Progenitor cell of endocrine pancreas (in vitro differentiated cells): ENCODE results near the gene ATG4A. TPM values are rescaled to one million over a fixed set of nuclear protein-coding genes. Genes with fewer than 3 reads are reported as not detected.

Experiments used
- DNase-seq: peaks from one replicate; pipeline ENCODE4 v3.0.0; 2021; ENCODE audit warnings: low spot score; ENCODE audit not compliant: unreplicated experiment
- H3K27ac Mint-ChIP-seq: 2 replicates; pipeline ENCODE4 v1.8.0; 2021; ENCODE audit warnings: mild to moderate bottlenecking, moderate library complexity, mixed read lengths
- H3K27me3 Mint-ChIP-seq: 2 replicates; pipeline ENCODE4 v1.8.0; 2021; ENCODE audit warnings: mixed read lengths
- H3K36me3 Mint-ChIP-seq: 2 replicates; pipeline ENCODE4 v1.8.0; 2022; ENCODE audit warnings: mixed read lengths; ENCODE audit not compliant: insufficient read depth
- H3K4me1 Mint-ChIP-seq: 2 replicates; pipeline ENCODE4 v1.8.0; 2021; ENCODE audit warnings: low read depth, mixed read lengths
- H3K4me3 Mint-ChIP-seq: 2 replicates; pipeline ENCODE4 v1.8.0; 2021; ENCODE audit warnings: low read depth, mild to moderate bottlenecking, moderate library complexity, mixed read lengths
- H3K9me3 Mint-ChIP-seq: 2 replicates; pipeline ENCODE4 v1.8.0; 2021; ENCODE audit warnings: low read depth, mixed read lengths
- total RNA-seq: library from RNA; stranded (reverse); gene quantifications from 2 replicates; pipeline ENCODE4 v1.2.1, GENCODE V29; 2021
- TF ChIP-seq, protein P1 (sequence below): fragments of 200-600 bp; sonication (generic); IDR thresholded peaks from one replicate; pipeline ENCODE4 v1.5.0; 2021; ENCODE audit warnings: antibody characterized with exemption, mild to moderate bottlenecking; ENCODE audit not compliant: unreplicated experiment

The ATG4A gene
- total RNA-seq, 1 donor from 2014 or later: 12.6 TPM

DNA sequence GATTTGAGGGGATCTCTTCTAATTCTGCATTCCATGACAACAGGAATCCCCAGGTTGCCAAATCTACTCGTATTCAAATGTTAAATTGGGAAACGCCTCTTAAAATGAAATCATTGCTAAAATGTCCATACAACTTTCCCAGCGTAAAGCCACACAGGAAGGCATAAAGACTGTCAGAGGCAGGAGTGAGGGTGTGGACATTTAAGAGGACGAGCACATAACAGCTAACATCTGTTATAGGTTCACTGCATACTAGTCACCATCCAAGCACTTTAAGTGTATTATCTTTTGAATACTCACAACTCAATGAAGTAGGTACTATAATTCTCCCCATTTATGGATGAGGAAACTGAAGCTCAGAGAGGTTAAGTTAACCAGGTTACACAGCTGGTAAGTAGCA lies 35.6 kb downstream of the ATG4A start:
- no peak for DNase-seq
- TF ChIP-seq, protein P1, sequence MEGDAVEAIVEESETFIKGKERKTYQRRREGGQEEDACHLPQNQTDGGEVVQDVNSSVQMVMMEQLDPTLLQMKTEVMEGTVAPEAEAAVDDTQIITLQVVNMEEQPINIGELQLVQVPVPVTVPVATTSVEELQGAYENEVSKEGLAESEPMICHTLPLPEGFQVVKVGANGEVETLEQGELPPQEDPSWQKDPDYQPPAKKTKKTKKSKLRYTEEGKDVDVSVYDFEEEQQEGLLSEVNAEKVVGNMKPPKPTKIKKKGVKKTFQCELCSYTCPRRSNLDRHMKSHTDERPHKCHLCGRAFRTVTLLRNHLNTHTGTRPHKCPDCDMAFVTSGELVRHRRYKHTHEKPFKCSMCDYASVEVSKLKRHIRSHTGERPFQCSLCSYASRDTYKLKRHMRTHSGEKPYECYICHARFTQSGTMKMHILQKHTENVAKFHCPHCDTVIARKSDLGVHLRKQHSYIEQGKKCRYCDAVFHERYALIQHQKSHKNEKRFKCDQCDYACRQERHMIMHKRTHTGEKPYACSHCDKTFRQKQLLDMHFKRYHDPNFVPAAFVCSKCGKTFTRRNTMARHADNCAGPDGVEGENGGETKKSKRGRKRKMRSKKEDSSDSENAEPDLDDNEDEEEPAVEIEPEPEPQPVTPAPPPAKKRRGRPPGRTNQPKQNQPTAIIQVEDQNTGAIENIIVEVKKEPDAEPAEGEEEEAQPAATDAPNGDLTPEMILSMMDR: no peak
- Mint-ChIP-seq H3K27ac (no peak overlapping the region), H3K4me1 (peaks cover 11% of the 10 kb centered on the region), H3K9me3 (no peaks in the 10 kb centered on the region), H3K4me3 (no peak overlapping the region), H3K27me3 (no peaks in the 10 kb centered on the region), H3K36me3 (peaks cover 10% of the 10 kb centered on the region)

DNA sequence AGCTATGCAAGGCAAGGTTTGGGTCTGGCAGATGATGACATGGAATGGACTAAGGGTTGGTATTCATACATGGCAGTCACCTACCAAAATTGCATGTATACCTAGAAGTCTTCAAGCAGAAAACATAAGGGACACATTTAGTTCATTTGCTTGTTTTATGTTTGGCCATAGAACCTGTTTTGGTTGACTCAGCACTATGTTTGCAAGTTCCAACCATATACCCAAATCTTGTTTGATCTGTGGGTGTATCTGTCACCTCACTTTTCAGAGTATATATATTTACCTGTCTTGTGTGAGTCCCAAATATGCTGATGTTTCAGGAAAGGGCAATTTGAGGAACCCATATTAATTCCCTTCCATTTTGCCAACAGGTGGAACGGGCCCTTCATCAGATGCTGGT lies 39.3 kb downstream of the ATG4A start:
- no peak for DNase-seq
- Mint-ChIP-seq H3K4me1 (no peaks in the 10 kb centered on the region), H3K27ac (no peak overlapping the region), H3K36me3 (peaks cover 13% of the 10 kb centered on the region), H3K4me3 (no peak overlapping the region), H3K27me3 (no peaks in the 10 kb centered on the region), H3K9me3 (no peaks in the 10 kb centered on the region)
- TF ChIP-seq, protein P1: no peak

DNA sequence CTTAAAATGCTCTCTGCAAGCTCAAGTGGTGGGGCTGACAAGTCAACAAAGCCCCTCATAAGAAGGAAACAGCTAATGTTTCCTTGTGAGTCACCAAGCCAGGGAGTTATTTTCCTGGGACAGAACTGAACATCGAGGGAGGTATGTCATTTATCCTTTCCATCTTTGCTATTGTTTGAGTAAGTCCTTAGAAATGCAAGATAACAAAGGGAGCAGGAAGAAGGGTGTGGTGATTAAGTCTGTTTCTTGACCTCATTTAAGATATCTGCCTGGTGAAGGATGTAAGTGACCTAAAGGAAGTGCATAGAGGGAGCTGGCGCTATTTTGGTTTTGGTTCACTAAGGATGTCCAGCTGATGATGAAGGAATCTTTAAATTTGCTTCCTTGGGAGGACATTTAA lies 39.9 kb downstream of the ATG4A start:
- Mint-ChIP-seq H3K27ac (no peak overlapping the region), H3K27me3 (no peaks in the 10 kb centered on the region), H3K4me3 (no peak overlapping the region), H3K4me1 (no peaks in the 10 kb centered on the region), H3K9me3 (no peaks in the 10 kb centered on the region), H3K36me3 (peaks cover 13% of the 10 kb centered on the region)
- DNase-seq: no peak
- TF ChIP-seq, protein P1: no peak

DNA sequence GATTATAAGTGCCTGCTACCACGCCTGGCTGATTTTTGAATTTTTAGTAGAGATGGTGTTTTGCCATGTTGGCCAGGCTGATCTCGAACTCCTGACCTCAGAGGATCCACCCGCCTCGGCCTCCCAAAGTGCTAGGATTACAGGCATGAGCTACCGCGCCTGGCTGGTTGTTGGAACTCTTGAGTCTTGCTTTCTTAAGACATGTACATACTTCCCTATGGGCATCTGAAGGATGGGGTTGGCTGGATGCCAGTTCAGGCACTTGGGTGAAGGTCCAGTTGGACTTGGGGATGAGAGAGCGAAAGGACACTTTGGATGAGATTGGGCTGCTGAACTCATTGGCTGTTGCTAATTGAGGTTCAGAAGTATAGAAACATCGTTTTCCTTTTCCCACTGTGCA lies 40.5 kb downstream of the ATG4A start:
- Mint-ChIP-seq H3K4me1 (no peaks in the 10 kb centered on the region), H3K27me3 (no peaks in the 10 kb centered on the region), H3K4me3 (no peak overlapping the region), H3K27ac (no peak overlapping the region), H3K36me3 (peaks cover 13% of the 10 kb centered on the region), H3K9me3 (no peaks in the 10 kb centered on the region)
- no peak for DNase-seq
- TF ChIP-seq, protein P1: no peak

DNA sequence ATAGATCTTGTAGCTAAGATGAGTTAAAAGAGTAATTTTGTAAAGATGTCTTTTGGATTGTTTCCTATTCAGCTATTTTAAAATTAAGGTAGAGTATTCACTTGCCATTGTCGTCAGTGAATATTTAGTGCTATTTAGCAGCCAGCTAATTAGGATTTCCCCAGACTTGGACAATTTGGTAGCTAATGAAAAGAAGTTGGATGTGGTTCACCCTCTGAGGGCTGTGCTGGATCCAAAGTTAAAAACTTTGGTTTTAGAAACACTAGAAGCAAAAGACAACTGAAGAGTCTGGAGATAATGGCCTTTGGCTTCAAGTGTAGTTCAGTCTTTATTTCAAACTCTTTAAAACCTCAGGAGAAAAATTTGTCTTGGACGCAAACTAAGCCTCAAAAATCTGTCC lies 41.3 kb downstream of the ATG4A start:
- TF ChIP-seq, protein P1: no peak
- Mint-ChIP-seq H3K36me3 (peaks cover 15% of the 10 kb centered on the region), H3K9me3 (no peaks in the 10 kb centered on the region)

DNA sequence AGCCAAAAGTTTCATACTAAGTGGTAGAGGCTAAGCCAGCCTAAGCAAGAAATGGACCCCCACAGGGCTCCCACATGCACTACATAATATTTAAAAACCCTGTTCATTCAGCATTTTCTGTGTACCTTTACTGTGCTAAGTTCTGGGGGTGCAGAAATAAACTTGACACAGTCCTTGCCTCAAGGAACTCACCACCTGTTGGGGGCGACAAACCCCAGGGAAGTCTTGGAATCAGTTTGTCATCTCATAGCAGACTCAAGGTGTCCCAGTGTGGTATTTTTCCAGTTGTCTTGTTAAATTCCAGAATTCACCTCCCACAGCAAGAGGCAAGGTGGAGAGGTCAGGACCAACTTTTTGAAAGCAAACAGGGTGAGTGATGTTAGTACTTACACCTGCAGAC lies 43.1 kb downstream of the ATG4A start:
- no peaks in the 10 kb centered on the region for H3K9me3 Mint-ChIP-seq
- TF ChIP-seq, protein P1: no peak
- no peak for DNase-seq
- H3K27ac Mint-ChIP-seq: no peak overlapping the region
- H3K36me3 Mint-ChIP-seq: peaks cover 20% of the 10 kb centered on the region
- H3K4me1 Mint-ChIP-seq: no peaks in the 10 kb centered on the region
- no peaks in the 10 kb centered on the region for H3K27me3 Mint-ChIP-seq
- no peak overlapping the region for H3K4me3 Mint-ChIP-seq

More for the DNA sequence above, 41.3 kb downstream of the ATG4A start:
- Mint-ChIP-seq H3K27ac (no peak overlapping the region), H3K4me1 (no peaks in the 10 kb centered on the region), H3K27me3 (no peaks in the 10 kb centered on the region), H3K4me3 (no peak overlapping the region)
- no peak for DNase-seq
